ENCODE data around the gene SLC22A23. TPM values are rescaled to one million over a fixed set of nuclear protein-coding genes. Genes with fewer than 3 reads are reported as not detected.

The SLC22A23 gene
- total and polyA plus RNA-seq, 2 of the 4 experiments (the other 2 are of a cell fraction): 0.72 to 1.6 TPM

GRCh38 chr6:3309391-3310050 lies 147.3 kb downstream of the SLC22A23 start:
- Histone ChIP-seq H2AK9ac (replicated peaks; ENCODE audit: low read depth, low read length, poor library complexity) (no peak overlapping the region), H2BK120ac (ENCODE audit: low read depth, low read length) (no peak overlapping the region), H3K9me1 (ENCODE audit: insufficient read depth, low read length) (0 out of 2 replicates have a peak, but pooled peaks cover 2% of the 10 kb centered on the region), H4K5ac (ENCODE audit: low read depth, low read length) (no peak overlapping the region), H3K18ac (ENCODE audit: low read depth, low read length) (no peak overlapping the region), H4K91ac (ENCODE audit: insufficient read depth, low read depth, low read length) (no peak overlapping the region), H3K4me2 (ENCODE audit: low read depth, low read length) (no peak overlapping the region), H4K20me1 (ENCODE audit: insufficient read depth, low read length) (no peaks in the 10 kb centered on the region), H3K27me3 (ENCODE audit: control insufficient read depth, insufficient read depth, low read length) (peaks cover 32% of the 10 kb centered on the region), H2BK20ac (ENCODE audit: low read depth, low read length) (no peak overlapping the region), H3K79me1 (ENCODE audit: low read depth in 1 of 2, low read length in 2 of 2) (no peaks in the 10 kb centered on the region), H3K14ac (replicated peaks; ENCODE audit: low read depth, low read length) (no peak overlapping the region), H3K9ac (ENCODE audit: low read depth, low read length) (no peak overlapping the region), H2AFZ (replicated peaks; ENCODE audit: low read length, poor library complexity) (no peak overlapping the region), H3K23ac (ENCODE audit: low read depth, low read length) (no peak overlapping the region), H2AK5ac (ENCODE audit: low read depth, low read length) (no peak overlapping the region), H2BK5ac (ENCODE audit: low read depth, low read length, poor library complexity, severe bottlenecking) (no peak overlapping the region), H3K9me3 (ENCODE audit: control insufficient read depth, insufficient read depth, low read length) (peaks cover 10% of the 10 kb centered on the region), H4K8ac (ENCODE audit: low read depth in 2 of 2, low read length in 2 of 2) (no peak overlapping the region), H3K56ac (ENCODE audit: extremely low read depth, insufficient read depth, low read length) (no peak overlapping the region), H3K4ac (ENCODE audit: low read depth, low read length) (no peak overlapping the region), H3K27ac (ENCODE audit: insufficient read depth, low read length) (no peak overlapping the region), H3K4me1 (ENCODE audit: control insufficient read depth, insufficient read depth, low read length) (no peaks in the 10 kb centered on the region), H3K36me3 (ENCODE audit: control insufficient read depth, insufficient read depth, low read length) (no peaks in the 10 kb centered on the region), H2BK15ac (ENCODE audit: low read depth, low read length) (no peak overlapping the region), H3K4me3 (ENCODE audit: insufficient read depth, low read depth, low read length) (no peak overlapping the region)
- intact Hi-C loops (cut with micrococcal nuclease): no loop called here
- dilution Hi-C loops (cut with HindIII; ENCODE audit: low sequenced_read_pairs, unreplicated experiment): no loop called here
- DNase-seq (no peak), ATAC-seq (ENCODE audit: low read depth) (no peak)
- in situ Hi-C loops (cut with MboI; ENCODE audit: low sequenced_read_pairs): no loop called here
- TF ChIP-seq BHLHE40 (IDR thresholded peaks at IDR 0.05; ENCODE audit: low read depth, low read length): no peak
- TF ChIP-seq NFE2L2 (IDR thresholded peaks at IDR 0.05; ENCODE audit: low read depth, low read length): no peak
- TF ChIP-seq MXI1 (IDR thresholded peaks at IDR 0.05; ENCODE audit: borderline replicate concordance, low read depth, low read length): no peak
- no peak for TF ChIP-seq USF2 (IDR thresholded peaks at IDR 0.05; ENCODE audit: low read depth, low read length)
- no peak for TF ChIP-seq CTCF (conservative IDR thresholded peaks at IDR 0.05; ENCODE audit: low read depth, low read length)
- TF ChIP-seq RFX5 (IDR thresholded peaks at IDR 0.05; ENCODE audit: low read depth, low read length): no peak
- no peak for TF ChIP-seq MAZ (IDR thresholded peaks at IDR 0.05; ENCODE audit: borderline replicate concordance, low read depth, low read length)
- TF ChIP-seq CEBPB (IDR thresholded peaks at IDR 0.05; ENCODE audit: low read depth, low read length): no peak
- POLR2A ChIA-PET (ENCODE audit: unreplicated experiment): no interaction called here
- WGBS, 2 experiments (ENCODE audit: extremely low coverage in 2 of 2, insufficient read length in 1 of 2): 63% methylated on average over 7 of the region's 11 CpGs; no CpG with 5 or more reads in 1 of the 2 experiments
- CTCF ChIA-PET: no interaction called here
- no TSS peak for BruUV-seq (replicated peaks)
